Measurements from ENCODE around the gene VTCN1. TPM values are rescaled to one million over a fixed set of nuclear protein-coding genes. Genes with fewer than 3 reads are reported as not detected.

VTCN1 gene
- total RNA-seq, 1 experiment from 2014 or later, result 0.17 TPM

GRCh38 chr1:117178756-117179155, 32.0 kb downstream of the VTCN1 start (continued):
- no peak for TF ChIP-seq ZBTB33 (IDR thresholded peaks at IDR 0.05; ENCODE audit: extremely low read depth, insufficient replicate concordance, low read length)
- TF ChIP-seq SIN3A (IDR thresholded peaks at IDR 0.05; ENCODE audit: low read depth), result no peak
- no peak for TF ChIP-seq SRF (IDR thresholded peaks at IDR 0.05; ENCODE audit: low read depth)

GRCh38 chr1:117177376-117177775, 33.4 kb downstream of the VTCN1 start:
- intact Hi-C loops (cut with micrococcal nuclease), result no loop called here
- Histone ChIP-seq H3K27me3 (ENCODE audit: insufficient read depth, low read length) (no peaks in the 10 kb centered on the region), H3K4me3 (replicated peaks in 1 of 2; ENCODE audit: low read depth in 1 of 2, low read length in 2 of 2) (no peak overlapping the region), H3K9me3 (ENCODE audit: control insufficient read depth in 1 of 2, insufficient read depth in 1 of 2, low read depth in 1 of 2, low read length in 2 of 2) (no peaks in the 10 kb centered on the region), H4K20me1 (ENCODE audit: insufficient read depth) (no peaks in the 10 kb centered on the region), H3K36me3 (ENCODE audit: control insufficient read depth in 1 of 2, insufficient read depth in 2 of 2, low read length in 2 of 2) (no peaks in the 10 kb centered on the region), H3K9me2 (ENCODE audit: insufficient read depth) (no peaks in the 10 kb centered on the region), H3K4me1 (ENCODE audit: control insufficient read depth in 1 of 2, insufficient read depth in 2 of 2, low read length in 2 of 2) (no peaks in the 10 kb centered on the region), H3K79me2 (ENCODE audit: insufficient read depth, low read length) (no peaks in the 10 kb centered on the region), H3K9ac (ENCODE audit: low read length) (no peak overlapping the region), H2AFZ (ENCODE audit: low read depth, low read length, poor library complexity, severe bottlenecking) (no peak overlapping the region), H3K27ac (ENCODE audit: low read depth, low read length) (no peak overlapping the region), H3K4me2 (ENCODE audit: low read length) (no peak overlapping the region)
- no peak for TF ChIP-seq YY1 (IDR thresholded peaks at IDR 0.05; ENCODE audit: extremely low read depth, insufficient replicate concordance, low read depth, low read length)
- RAD21 ChIA-PET (ENCODE audit: low non-redundant PET in 1 of 2, low total read pairs in 2 of 2, uncharacterized antibody in 2 of 2, unreplicated experiment in 2 of 2), result no interaction called here
- CTCF ChIA-PET, result no interaction called here
- POLR2A ChIA-PET, result no interaction called here
- ATAC-seq (no peak), DNase-seq (ENCODE audit: low read depth, low spot score) (no peak)
- no TSS peak for BruUV-seq (replicated peaks)

GRCh38 chr1:117176579-117176978, 34.1 kb downstream of the VTCN1 start:
- ChIA-PET CTCF (no interaction called here), POLR2A (no interaction called here), RAD21 (ENCODE audit: low non-redundant PET in 1 of 2, low total read pairs in 2 of 2, uncharacterized antibody in 2 of 2, unreplicated experiment in 2 of 2) (no interaction called here)
- Histone ChIP-seq H3K4me1 (ENCODE audit: control insufficient read depth in 1 of 2, insufficient read depth in 2 of 2, low read length in 2 of 2) (no peaks in the 10 kb centered on the region), H3K36me3 (ENCODE audit: control insufficient read depth in 1 of 2, insufficient read depth in 2 of 2, low read length in 2 of 2) (no peaks in the 10 kb centered on the region), H3K4me3 (replicated peaks in 1 of 2; ENCODE audit: low read depth in 1 of 2, low read length in 2 of 2) (no peak overlapping the region), H3K27ac (ENCODE audit: low read depth, low read length) (no peak overlapping the region), H3K4me2 (ENCODE audit: low read length) (no peak overlapping the region), H3K9me3 (ENCODE audit: control insufficient read depth in 1 of 2, insufficient read depth in 1 of 2, low read depth in 1 of 2, low read length in 2 of 2) (no peaks in the 10 kb centered on the region), H3K9ac (ENCODE audit: low read length) (no peak overlapping the region), H3K9me2 (ENCODE audit: insufficient read depth) (no peaks in the 10 kb centered on the region), H4K20me1 (ENCODE audit: insufficient read depth) (no peaks in the 10 kb centered on the region), H3K79me2 (ENCODE audit: insufficient read depth, low read length) (no peaks in the 10 kb centered on the region), H2AFZ (ENCODE audit: low read depth, low read length, poor library complexity, severe bottlenecking) (no peak overlapping the region), H3K27me3 (ENCODE audit: insufficient read depth, low read length) (no peaks in the 10 kb centered on the region)
- no TSS peak for BruUV-seq (replicated peaks)
- TF ChIP-seq FOSL1 (IDR thresholded peaks at IDR 0.05; ENCODE audit: low read depth), result no peak
- TF ChIP-seq TCF7L2 (IDR thresholded peaks at IDR 0.05; ENCODE audit: borderline replicate concordance, extremely low read depth, insufficient read depth, insufficient read length), result no peak
- no peak for TF ChIP-seq ZFX (IDR thresholded peaks at IDR 0.05)
- no peak for TF ChIP-seq ATF3 (IDR thresholded peaks at IDR 0.05)
- intact Hi-C loops (cut with micrococcal nuclease), result no loop called here
- ATAC-seq, result no peak
- no peak for DNase-seq (ENCODE audit: low read depth, low spot score)
